Embryonic facial prominence (tissue), 1 donor: ENCODE measurements around the gene LYZL6.
"Not testable (repeated sequence)": the region's sequence is repeated elsewhere in the genome, so short reads cannot be mapped to it uniquely, and the experiment has no call there.

ENCODE experiments used
- DNase-seq: peaks from one replicate; pipeline ENCODE4 v3.0.0-alpha.2; 2016; ENCODE audit errors: extremely low spot score

The LYZL6 gene

GRCh38 chr17:35906926-35907637 lies 36.4 kb downstream of the LYZL6 start:
- no peak for DNase-seq

- no peak for DNase-seq
Measured at GRCh38 chr17:35906191-35906925, 37.2 kb downstream of the LYZL6 start.

GRCh38 chr17:35903451-35903850 lies 40.1 kb downstream of the LYZL6 start:
- no peak for DNase-seq

DNA sequence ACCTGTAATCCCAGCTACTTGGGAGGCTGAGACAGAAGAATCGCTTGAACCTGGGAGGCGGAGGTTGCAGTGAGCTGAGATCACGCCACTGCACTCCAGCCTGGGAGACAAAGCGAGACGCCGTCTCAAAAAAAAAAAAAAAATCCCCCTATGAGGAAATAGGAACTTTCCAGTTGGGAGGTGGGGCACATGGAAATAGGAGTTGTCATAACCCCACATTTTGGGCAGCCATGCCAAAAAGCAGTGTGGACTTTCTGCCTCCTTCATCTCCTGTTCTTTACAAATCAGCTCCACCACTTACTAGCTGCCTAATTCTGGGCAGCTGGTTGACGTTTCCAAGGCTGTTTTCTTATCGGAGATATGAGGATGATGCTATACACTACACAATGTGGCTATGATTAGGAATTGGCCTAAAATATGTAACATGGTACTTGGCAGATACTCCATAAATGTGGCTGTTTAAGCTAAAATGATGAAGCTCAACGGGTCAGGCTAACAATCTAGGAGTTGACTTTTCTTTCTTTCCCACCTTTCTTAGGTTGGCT lies 41.8 kb downstream of the LYZL6 start:
- DNase-seq = no peak

DNA sequence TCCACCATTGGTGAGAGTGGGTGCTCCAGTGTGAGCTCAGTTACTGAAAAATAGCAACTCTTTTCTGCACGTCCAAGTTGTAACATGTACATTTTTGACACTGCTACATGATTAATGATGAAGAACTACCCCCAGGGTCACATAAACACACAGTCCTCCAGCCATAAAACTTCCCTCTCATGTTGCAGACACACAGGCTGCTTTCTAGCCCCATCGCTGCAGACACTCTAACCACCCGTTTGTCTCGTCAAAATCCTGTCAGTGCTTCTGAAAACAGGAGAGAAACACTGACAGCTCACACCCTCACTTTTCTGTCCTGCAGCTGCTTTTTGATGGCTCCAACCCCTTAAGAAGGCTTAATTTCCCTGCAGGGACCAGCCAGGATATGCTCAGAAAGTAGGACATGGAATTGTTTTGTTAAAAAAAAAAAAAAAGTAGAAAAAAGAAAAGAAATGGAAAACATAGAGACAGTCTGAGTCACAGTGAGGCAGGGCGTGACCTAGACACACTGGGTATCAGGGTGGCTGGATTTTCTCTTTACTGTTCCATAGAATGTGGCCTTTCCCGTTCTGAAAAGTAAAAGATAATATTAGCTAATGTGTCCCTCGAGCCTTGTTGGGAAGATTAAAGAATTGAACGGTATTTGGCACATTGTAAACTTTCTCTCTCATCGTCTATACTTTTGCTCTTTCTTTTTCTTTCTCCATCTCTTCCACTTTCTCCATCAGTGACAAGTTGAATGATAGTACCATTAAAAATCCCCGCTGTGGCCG lies 42.6 kb downstream of the LYZL6 start:
- DNase-seq = no peak

GRCh38 chr17:35900280-35900679 lies 43.2 kb downstream of the LYZL6 start:
- DNase-seq = no peak

- no peak for DNase-seq
Measured at GRCh38 chr17:35898283-35899070, 45.0 kb downstream of the LYZL6 start.

DNA sequence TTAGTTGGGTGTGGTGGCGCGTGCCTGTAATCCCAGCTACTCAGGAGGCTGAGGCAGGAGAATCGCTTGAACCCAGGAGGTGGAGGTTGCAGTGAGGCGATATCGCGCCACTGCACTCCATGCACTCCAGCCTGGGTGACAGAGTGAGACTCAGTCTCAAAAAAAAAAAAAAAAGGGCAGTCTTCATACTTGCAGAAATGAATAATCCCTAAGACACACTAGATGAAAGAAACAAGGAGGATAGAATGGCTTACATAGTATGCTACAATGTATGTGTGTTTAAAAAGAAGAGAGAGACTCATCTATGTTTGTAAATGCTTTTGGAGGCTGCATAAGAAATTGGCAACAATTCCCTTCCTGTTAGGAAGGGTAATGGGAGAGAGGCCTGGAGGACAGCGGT lies 45.7 kb downstream of the LYZL6 start:
- not testable (repeated sequence) for DNase-seq

DNA sequence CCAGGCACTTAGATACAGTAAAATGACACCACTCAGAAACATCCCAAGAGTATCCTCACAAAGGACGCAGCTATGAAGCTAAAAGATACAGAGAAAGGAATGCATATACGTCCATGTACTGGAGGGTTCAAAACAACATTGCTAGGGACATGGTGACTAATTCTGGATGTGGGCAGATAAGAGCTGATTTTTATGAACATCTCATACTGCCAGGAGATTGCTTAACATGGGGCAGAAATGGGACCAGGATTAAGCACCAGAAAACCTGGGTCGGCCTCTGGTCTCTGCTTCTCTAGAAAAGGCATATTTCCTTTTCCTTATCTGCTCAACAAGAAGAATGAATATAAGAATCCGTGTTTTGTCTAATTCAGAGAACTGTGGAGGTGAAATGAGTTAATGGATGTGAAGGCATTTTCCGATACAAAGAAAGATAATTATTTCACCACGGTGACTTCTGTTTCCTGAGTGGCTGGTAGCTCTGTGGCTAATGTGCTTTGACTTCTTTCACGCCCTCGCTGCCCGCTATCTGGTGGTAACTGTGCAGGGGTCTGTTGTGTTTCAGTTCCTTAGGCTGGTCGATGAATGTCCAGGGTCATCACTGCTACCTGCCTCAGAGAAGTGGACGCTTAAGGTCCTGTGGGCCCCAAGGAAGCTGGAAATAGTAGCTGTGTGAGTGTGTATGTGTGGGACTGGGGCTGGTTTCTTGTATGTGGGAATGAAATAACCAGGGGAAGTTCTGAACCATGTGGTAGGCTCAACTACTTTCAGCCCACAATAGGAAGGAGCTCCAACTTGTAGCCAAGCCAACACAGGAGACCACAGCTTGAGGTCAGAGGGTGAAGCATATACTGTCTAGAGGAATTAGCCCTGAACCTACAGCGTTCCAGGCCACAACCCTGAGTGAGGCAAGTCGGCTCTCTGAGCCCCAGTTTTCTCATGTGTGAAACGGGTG lies 47.6 kb downstream of the LYZL6 start:
- DNase-seq = no peak

GRCh38 chr17:35894206-35894605 lies 49.3 kb downstream of the LYZL6 start:
- DNase-seq = no peak

DNA sequence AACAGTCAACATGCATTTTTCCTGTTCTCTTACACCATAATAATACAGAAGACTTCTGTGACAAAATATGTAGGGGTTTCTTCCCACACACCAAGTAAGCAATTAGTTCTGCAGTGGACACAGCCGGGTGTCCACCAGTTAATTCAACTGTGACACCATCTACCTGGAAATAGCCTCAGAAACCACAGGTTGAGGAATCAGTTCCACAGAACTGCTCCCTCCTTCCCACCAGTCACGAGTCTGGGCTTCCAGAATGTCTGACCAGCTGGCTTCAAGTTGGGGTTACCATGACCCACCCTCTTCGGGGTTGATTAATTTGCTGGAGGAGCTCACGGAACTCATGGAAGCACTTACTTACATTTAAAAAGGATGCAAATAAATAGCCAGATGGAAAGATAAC lies 49.8 kb downstream of the LYZL6 start:
- DNase-seq = no peak

DNA sequence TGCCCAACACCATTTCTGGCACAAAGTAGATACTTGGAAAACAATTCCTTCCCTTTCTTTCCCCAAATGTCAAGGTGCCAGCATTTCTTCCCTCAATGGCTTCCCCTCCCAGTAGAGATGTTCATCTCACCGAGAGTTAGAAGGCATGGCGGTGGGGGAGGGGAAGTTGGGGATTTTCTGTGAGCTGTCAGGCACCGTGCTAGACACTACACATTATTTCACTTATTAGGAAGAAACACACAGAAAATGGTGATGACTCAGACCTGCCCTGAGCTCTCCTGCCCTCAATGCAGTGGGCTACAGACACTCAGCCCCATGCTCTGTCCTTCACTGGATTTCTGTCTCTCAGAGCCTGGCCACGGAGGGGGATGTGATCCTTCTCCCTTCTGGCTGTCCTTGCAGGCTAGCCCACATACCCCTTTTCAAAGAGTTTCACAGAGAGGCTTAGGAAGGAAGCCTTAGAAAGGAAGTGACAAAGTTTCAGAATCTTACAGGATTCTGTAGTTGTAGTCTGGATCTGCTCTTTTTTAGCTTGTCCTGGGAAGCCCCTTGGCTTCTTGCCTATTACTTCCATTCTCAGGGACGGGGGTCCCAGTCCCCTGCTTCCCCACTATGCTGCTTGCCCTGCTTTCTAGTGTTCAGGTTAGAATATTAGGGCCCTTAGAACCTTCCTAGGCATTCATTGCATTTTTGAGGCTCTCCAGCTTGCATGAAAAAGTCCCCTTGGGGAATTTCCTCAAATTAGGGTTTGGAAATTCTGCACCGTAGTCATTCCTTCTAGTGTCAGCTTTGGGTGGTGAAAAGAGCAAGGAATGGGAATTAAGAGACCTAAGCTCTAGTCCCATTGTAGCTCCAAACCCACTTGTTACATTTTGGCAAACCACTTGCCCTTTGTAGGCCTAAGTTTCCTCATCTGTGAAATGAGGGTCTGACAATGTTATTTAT lies 51.1 kb downstream of the LYZL6 start:
- DNase-seq = no peak

DNA sequence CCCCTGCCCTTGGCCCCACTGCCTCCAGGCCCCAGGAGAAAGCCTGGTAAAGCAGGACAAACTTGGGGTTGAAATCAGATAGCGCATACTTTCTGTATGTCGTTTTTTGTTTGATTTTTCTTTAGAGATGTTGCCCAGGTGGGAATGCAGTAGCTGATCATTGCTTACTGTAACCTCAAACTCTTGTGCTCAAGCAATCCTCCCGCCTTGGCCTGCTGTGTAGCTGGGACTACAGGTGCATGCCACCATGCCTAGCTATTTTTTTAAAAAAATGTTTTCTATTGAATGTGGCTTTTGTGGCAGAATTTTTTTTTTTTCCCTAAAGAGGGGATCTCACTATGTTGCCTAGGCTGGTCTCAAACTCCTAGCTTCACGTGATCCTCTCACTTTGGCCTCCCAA lies 52.2 kb downstream of the LYZL6 start:
- no peak for DNase-seq

DNA sequence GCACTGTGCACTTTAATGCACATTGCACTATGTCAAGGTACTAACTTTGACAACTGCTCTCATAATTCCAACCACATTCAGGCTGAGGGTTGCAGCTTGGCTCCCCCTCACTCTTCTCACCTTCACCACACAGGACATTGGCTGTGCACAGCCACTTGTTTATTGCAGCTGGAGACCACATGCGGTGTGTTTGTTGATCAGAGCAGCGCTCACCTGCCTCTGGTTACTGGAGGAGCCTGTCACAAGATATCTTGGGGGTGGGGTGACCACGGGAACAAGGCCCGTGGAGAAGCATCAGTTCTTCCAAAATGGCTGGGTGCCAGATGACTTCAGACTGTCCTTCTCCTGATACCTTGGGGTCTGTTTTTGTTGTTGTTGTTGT lies 52.7 kb downstream of the LYZL6 start:
- DNase-seq = no peak

- peak; percentile 53 for DNase-seq
Measured at GRCh38 chr17:35889818-35890773, 53.4 kb downstream of the LYZL6 start.

DNA sequence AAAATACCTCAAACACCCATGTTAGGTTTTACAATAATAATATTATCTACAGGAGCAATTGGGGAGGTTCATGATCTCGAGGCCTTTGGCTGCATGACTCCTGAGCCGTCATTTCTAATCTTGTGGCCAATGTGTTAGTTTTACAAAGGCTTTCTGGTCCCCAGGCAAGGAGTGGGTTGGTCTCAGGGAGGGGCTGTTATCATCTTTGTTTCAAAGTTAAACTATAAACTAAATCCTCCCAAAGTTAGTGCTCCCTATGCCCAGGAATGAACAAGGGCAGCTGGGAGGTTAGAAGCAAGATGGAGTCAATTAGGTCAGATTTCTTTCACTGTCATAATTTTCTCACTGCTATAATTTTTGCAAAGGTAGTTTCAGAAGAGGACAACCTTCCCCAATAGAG lies 54.3 kb downstream of the LYZL6 start:
- no peak for DNase-seq
